Type B pancreatic cell (in vitro differentiated cells): ENCODE data around the gene CRIP1. TPM values are rescaled to one million over a fixed set of nuclear protein-coding genes. Genes with fewer than 3 reads are reported as not detected.

Experiments used
- DNase-seq: peaks from one replicate; pipeline ENCODE4 v3.0.0; 2021; ENCODE audit warnings: mixed read lengths; ENCODE audit not compliant: unreplicated experiment; ENCODE audit errors: extremely low spot score
- H3K27ac Mint-ChIP-seq: 2 replicates; pipeline ENCODE4 v1.8.0; 2021; ENCODE audit warnings: mild to moderate bottlenecking, mixed read lengths
- H3K27me3 Mint-ChIP-seq: 2 replicates; pipeline ENCODE4 v1.8.0; 2021; ENCODE audit warnings: mixed read lengths
- H3K36me3 Mint-ChIP-seq: 2 replicates; pipeline ENCODE4 v1.8.0; 2021; ENCODE audit warnings: mixed read lengths
- H3K4me1 Mint-ChIP-seq: one replicate; pipeline ENCODE4 v1.8.0; 2021; ENCODE audit warnings: mixed read lengths; ENCODE audit not compliant: unreplicated experiment
- H3K4me3 Mint-ChIP-seq: 2 replicates; pipeline ENCODE4 v1.8.0; 2021; ENCODE audit warnings: mild to moderate bottlenecking, mixed read lengths
- H3K9me3 Mint-ChIP-seq: 2 replicates; pipeline ENCODE4 v1.8.0; 2021; ENCODE audit warnings: mixed read lengths
- CTCF ChIP-seq: fragments of 200-600 bp; sonication (generic); conservative IDR thresholded peaks from 2 replicates; pipeline ENCODE4 v1.5.0; 2021; ENCODE audit warnings: antibody characterized with exemption, mild to moderate bottlenecking
- total RNA-seq: library from RNA; stranded (reverse); gene quantifications from 2 replicates; pipeline ENCODE4 v1.2.1, GENCODE V29; 2021; ENCODE audit warnings: low replicate concordance

The CRIP1 gene
- total RNA-seq, 1 donor from 2014 or later = 15.4 TPM

GRCh38 chr14:105536691-105537579, 50.2 kb downstream of the CRIP1 start:
- no peak overlapping the region for H3K4me3 Mint-ChIP-seq
- H3K27me3 Mint-ChIP-seq = peaks cover 11% of the 10 kb centered on the region
- no peak for TF ChIP-seq CTCF
- no peaks in the 10 kb centered on the region for H3K36me3 Mint-ChIP-seq
- no peak overlapping the region for H3K27ac Mint-ChIP-seq
- DNase-seq = no peak
- H3K4me1 Mint-ChIP-seq = no peaks in the 10 kb centered on the region
- H3K9me3 Mint-ChIP-seq = no peaks in the 10 kb centered on the region

GRCh38 chr14:105537580-105538474, 51.1 kb downstream of the CRIP1 start:
- Mint-ChIP-seq H3K27ac (no peak overlapping the region), H3K4me1 (no peaks in the 10 kb centered on the region), H3K27me3 (peaks cover 11% of the 10 kb centered on the region), H3K36me3 (no peaks in the 10 kb centered on the region), H3K9me3 (no peaks in the 10 kb centered on the region), H3K4me3 (no peak overlapping the region)
- DNase-seq = peak; percentile 78
- peak; percentile 92 for TF ChIP-seq CTCF

Other genes starting within 250 kb of the CRIP1 start
- gene BTBD6, start 238.4 kb upstream of the CRIP1 start, total RNA-seq = 38.8 and 44.7 TPM in 2 replicates
- gene BRF1, start 185.9 kb upstream of the CRIP1 start, total RNA-seq = 39.8 and 47.7 TPM in 2 replicates
- 77.7 and 101 TPM in 2 replicates for gene PACS2, start 172.1 kb upstream of the CRIP1 start, total RNA-seq
- 0.76 and 4.1 TPM in 2 replicates for gene TEX22, start 88.3 kb upstream of the CRIP1 start, total RNA-seq
- 113 and 194 TPM in 2 replicates for gene MTA1, start 67.1 kb upstream of the CRIP1 start, total RNA-seq
- gene CRIP2, start 12.1 kb upstream of the CRIP1 start, total RNA-seq = 11.2 and 20.3 TPM in 2 replicates
- 11.9 and 22.1 TPM in 2 replicates for gene TEDC1, start 4.4 kb downstream of the CRIP1 start, total RNA-seq
- gene TMEM121, start 39.7 kb downstream of the CRIP1 start, total RNA-seq = 1.4 and 5.5 TPM in 2 replicates